IPS-NIHi7 (cell line): Measurements from ENCODE around the gene ERBB4.

ENCODE experiments used
- DNase-seq: peaks from one replicate; pipeline ENCODE4 v3.0.0; 2012; ENCODE audit warnings: mixed read lengths; ENCODE audit errors: extremely low spot score

ERBB4 gene

DNA sequence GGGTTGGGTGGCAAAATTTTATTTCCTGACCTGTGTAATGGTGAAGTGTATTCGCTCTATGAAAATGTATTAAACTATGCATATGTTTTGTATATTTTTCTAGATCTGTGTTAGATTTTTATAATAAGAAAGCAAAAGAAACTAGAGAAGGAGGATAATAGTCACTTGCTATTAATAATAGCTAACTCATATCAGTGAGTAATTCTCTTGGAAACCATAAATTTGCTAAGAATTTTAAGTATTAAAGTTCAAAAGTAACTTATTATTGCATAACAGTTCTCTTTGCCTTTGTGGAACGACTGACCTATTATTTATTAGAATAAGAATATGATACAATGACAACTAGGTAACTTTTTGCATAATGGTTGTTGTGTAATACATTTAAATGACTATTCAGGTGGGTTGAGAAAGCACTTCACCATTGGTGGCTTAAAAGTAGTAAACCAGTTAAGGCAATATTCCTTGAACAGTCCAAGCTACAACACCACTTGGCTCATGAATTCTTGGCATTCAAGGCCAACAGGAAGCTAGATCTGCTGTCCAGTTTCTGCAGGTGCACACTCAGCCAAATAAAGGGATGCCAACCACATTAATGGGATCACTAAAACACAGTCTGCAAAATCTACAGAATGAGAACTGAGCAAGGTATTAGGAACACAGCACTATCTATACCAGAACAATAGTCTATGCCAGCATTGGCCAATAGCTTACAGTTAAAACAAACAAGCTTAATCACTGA lies 1060.9 kb downstream of the ERBB4 start:
- no peak for DNase-seq

DNA sequence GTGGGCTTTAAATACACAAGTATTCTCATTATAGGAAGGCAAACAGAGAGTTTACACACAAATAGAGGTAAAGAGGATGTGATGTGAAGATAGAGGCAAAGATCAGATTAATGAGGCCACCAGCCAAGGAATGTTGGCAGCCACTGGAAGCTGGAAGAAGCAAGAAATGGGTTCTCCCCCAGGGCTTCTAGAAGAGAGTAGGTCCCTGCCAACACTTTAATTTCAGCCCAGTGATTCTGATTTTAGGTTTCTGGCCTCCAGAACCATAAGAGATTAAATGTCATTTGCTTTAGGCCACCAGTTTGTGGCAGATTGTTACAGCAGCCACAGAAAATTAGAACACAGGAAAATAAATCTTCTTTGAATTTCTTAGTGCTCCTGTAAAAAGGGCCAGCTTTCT lies 1065.5 kb downstream of the ERBB4 start:
- DNase-seq, result no peak

DNA sequence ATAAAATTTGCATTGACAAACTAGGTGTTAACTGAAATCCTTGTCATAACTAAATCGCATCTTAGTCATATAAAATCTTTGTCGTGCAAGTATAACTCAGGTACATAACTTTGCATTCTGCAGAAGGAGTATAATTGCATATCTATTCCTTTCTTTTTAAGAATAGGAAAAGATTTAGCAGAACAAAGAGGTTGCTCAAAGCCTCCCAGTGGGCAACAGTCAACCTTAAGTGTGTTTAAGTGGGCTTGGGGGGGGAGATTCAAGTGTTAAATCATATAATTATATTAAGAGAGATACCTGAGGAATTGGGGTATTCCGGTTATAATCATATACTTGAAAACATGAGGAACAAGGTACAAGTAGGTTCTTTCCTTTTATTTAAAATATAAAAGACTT lies 1068.9 kb downstream of the ERBB4 start:
- no peak for DNase-seq

DNA sequence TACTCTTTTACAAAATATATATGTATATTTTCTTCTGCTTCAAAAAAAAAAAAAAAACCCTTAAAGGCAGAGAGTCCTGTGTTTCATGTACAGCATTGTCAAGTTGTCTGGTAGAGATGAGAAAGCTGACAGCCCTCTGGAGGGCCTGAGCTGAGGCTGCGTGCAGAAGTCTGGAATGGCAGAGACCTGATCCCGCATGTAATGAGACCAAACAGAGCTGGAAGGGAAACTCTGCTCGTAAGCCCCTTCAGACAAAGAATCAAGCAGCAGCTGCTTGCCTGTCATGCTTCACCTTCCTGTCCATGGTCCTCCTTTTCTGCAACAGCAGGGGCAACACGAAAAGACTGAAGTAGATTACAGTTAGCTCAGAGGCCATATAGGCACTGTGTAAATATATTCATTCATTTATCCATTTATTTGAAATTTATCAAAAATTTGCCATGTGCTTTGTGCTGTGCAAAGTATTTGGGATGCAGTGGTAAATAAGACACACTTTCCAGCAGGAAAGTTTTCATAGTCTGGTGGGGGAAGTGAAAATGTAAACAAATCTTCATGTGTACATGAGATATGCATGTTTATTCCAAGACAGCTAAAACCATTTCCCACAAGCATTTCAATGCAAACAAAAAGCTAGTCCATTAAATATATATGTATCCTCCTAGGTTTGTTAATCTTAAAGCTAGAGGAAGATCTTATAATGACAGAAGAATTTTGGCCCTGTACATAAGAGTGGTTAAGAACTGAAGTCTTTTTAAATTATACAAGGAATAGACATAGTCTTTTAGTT lies 1069.5 kb downstream of the ERBB4 start:
- peak; percentile 23 for DNase-seq

DNA sequence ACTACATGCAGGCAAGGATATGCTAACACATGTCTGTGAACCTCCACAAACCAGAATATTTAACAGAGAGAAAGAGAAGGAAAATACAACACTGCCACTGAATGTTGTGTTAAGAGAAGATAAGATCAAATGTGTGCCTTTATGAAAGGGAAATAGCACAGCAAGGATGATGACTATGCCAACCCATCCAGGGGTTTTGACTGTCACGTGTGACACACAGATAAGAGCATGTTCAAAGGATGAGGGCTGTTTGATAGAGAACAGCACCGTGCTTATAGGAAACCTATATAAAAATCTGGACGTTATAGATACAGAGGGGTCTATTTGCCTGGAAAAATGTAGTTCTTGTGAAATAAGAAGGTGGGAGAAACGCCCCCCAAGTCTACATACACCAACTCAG lies 1070.4 kb downstream of the ERBB4 start:
- no peak for DNase-seq

DNA sequence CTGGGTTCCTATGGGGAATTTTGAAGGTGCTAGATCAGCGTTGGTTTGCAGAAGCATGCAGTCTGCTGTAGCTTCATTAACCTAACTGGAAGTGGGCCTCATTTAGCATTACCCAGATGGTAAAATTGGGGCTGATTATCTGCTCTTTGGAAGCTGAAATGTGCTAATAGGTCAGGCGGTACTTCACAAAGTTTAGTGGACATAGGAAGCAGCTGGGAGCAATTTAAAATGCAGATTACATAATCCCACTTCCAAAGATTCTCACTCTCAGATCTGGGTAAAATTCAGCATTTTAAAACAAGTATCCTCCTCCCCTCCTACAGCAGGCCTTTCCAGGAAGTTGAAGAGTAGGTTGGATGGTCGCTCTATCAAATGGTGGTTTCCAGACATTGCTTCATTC lies 1075.2 kb downstream of the ERBB4 start:
- no peak for DNase-seq

DNA sequence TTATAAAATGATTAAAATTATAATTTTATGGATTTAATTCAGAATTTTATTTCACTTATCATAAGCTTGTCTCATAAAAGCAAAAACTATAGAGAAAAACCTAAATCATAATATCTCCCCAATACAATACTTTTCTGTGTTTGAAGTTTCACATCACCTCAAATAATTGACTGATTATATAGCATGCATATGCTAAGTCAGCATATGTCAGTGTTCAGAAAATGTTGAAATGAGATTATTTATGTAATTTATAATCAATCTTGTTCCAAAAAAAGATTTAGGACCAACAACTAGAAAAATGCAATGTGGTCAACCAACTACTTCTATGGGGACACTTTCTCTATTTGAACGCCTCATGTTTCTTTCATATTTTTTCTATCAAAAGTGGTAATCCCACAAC lies 1079.6 kb downstream of the ERBB4 start:
- DNase-seq, result no peak

DNA sequence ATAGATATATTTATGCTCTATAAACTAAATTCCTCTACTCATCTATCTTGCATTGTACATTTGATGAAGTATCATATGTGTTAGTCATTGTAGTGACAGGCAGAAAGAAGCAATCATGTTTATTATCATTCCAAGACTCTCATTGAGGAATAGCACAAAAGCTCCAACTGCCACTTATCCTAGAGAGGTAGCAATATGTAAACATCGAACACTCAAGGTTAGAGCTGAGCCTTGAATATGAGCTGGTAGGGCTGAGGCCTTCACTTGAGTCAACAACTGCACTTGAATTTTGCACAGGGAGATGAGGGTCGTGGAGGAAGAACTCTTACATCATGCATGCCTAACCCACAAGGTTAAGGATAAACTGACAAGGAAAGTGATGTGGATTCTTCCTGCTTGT lies 1081.3 kb downstream of the ERBB4 start:
- DNase-seq, result no peak

DNA sequence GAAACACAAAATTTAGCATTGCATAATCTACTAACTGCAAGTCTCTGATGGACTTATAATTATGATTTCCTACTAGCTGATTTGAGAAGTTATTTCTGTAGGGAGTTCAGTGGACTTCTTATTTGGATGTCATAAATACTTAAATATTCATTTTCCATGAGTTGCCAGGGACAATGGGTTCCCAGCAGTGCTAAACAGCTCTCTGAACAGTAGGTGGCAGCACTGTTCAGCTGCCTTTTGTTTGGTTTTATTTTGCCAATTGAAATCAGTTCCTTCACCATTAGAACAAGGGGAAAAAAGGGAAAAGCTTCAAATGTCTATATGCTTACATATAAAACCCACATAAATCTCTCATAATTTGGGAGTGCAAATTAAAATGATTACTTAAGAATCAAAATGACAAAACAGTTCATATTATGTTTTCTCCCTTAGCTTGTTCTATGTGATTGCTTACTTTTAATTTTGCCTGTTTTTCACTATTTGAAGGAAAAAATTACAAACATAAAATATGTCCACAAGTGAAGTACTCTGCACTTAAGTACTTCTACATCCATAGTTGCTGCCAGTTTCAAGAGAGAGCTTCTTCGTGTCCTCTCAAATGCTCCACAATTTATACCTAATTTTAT lies 1083.3 kb downstream of the ERBB4 start:
- DNase-seq, result peak; percentile 56

DNA sequence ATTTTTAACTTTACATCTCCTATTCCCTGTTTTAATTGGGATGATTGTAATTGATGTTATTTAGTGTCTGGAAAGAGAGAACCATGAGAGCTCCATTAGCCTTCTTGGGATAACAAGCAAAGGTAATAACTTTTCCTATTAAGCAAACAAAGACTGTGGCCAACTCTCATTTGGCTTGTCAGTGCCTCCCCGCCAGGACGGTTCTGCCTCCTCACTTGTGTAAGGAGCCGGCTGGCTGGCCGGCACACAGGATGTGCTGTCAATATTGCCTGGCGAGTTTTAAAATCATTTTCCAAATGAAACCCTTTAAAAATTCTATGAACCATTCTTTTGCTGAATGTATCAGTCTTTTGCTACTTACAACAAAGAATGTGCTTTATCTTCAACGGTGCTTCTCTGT lies 1083.9 kb downstream of the ERBB4 start:
- no peak for DNase-seq

DNA sequence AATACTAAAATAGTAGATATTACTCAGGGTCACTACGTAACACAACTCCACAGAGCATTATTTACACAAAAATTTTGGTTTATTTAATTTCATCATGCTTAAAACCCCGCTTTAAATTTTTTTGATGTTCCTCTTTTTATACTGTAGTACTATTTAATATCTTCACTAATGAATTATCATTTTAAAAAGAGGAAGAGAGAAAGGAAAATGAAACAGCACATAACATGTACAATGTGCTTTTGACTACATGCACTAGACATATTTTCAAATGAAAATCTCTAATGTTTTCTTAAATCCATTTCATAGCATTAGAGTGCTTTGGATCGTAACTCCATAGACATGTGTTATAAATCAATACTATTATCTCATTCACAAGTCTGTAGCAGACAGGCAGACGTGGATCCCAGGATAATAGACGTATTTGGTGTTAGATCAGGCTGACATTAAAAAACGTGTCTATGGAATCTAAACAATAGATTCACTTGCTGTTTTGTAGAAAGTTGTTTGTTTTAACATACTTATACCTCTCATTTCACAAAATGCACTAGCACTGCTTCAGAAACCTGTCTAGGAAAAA lies 1085.2 kb downstream of the ERBB4 start:
- no peak for DNase-seq

DNA sequence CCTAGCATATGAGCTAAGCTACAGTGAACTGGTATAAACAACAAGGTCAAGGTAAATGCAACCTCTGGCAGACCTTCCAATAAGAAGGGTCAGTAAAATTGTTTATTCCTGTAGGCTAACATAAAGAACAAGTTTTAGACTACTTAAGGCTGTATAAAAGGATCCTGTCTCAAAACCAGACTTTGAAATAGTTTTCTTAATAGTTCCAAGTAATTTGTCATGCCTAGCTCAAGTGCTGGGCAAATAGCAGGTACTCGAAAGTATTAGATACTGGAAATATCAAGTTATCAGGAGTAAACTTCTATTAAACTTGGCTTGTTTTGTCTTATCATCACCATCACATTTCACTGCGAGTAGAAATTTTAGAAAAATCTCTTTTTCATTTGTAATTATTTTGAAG lies 1087.0 kb downstream of the ERBB4 start:
- DNase-seq, result no peak

DNA sequence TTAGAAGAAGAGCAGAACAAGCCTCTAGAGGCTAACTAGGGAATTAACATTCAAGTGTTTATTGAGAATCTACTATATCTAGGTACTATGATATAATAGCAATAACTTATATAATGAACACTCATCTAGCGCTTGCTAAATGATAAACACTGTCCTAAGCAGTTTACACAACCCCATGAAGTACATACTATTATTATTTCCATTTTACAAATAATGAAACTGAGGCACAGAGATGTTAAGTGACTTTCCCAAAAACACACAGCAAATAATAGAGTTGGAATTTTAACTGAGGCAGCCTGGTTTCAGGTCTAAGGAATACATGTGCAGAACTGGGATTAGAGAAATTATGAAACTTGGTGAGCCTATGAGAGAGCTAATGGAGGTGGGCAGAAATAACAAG lies 1088.8 kb downstream of the ERBB4 start:
- DNase-seq, result no peak

DNA sequence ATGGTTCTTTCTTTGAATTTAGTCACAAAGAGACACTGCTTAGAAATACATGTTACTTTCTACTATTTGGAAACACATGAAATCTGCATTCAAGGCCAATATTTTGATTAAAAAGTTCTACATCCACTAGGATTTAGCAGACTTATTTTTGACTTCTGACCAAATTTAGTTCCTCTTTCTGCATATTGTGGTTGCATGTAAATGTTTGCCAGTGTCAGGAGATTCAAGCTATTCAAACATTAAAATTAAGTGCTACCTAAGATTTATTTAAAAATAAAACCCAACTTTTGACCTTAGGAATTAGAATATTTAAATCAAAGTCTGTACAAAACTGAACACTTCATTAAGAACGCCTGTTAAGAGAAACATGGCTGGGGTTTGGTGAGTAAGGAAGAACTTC lies 1091.1 kb downstream of the ERBB4 start:
- no peak for DNase-seq

DNA sequence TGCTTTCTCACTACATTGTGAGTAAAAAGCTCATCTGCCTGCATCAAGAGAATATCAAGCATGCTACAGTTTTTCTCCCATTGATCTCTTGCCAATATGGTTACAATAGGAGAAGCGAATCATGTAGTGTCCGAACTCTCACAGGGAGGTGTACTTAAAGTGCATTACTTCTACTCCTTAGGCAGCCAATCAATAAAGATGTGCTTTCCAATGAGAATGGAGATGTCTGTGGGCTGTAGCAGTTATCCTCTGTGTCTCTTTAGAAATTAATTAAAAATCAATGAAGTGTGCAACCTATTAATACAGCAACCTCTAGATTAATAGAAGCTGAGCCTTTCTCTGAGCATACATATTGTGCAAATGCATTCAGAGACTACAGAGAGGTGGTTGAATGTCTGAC lies 1098.5 kb downstream of the ERBB4 start:
- DNase-seq, result no peak

DNA sequence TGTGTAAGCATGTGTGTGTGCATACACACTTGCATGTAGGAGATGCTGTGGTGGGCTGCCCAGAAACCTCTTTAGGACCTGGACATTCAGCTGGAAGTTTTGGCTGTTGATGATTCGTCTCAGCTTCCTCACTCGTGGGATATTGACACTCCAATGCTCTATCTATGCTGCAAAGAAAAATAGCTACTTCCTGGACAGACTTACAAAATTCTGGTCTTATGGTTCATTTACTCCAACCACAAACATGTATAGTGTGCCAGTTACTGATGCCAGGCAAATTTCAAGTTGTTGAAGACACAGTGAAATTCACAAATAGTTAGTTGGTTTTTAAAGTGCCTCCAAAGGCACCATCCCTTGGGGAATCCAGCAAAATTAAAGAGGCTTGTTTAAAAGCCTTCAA lies 1099.6 kb downstream of the ERBB4 start:
- no peak for DNase-seq

DNA sequence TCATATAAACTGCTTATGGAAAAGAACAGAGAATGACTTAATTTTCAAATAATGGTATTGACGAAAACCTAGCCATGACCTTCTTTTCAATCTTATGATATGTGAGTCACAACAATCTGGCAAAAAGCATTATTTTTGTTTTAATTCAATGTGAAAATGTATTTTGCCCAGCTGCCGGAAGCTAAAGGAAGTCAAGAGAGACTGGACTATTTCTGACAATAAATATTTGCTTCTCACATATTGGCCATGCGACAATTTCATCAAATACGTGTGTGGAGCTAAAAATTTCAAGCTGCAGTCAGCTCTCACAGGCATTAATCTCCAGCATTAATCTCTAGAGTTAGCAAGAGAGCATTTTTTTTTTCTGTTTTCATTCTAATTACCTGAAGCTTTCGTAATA lies 1101.2 kb downstream of the ERBB4 start:
- no peak for DNase-seq

DNA sequence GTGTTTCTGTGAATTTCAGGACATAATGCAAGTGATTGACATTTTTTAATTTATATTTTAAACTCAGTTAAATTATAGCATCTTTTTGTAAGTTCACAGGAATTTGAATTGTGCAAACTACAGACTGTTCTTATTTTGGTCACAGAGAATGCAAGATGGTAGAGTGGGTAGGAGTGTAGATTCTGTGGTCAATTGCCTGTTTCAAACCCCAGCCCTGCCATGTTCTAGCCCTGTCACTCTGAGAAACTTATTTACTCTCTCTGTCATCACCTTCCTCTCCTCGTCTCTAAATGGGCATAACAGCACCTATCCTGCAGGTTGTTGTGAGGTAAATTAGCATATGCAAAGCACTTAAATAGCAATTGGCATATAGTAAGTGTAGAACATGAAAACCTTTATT lies 1102.4 kb downstream of the ERBB4 start:
- peak; percentile 10 for DNase-seq

DNA sequence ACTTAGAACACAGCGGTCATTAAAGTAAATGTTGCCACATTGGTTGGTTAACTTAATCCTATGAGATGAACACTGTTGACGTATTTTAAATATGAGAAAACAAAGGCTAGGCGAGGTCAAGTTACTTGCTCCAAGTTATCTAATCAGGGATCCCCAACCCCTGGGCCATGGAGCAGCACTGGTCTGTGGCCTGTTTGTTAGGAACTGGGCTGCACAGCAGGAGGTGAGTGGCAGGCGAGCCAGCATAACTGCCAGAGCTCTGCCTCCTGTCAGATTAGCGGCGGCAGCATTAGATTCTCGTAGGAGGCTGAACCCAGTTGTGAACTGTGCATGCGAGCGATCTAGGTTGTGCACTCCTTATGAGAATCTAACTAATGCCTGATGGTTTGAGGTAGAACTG lies 1103.3 kb downstream of the ERBB4 start:
- peak; percentile 14 for DNase-seq

DNA sequence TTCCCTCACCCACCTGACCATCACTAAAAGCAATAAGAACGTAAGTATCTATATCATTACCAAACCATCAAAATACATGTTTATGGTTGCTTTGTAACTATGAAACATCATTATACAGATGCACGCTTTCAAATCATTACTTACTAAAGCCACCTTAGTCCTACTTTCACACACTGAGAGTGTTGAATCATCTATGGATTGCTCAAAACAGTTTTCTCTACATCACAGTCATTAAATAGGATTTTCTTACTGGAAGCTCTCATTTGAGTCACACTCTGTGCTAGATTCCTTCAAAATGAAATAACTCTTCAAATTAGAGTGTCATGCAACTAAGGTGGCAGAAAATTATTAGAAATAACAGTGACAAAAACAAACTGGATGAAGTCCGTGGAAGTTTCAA lies 1103.8 kb downstream of the ERBB4 start:
- DNase-seq, result no peak

DNA sequence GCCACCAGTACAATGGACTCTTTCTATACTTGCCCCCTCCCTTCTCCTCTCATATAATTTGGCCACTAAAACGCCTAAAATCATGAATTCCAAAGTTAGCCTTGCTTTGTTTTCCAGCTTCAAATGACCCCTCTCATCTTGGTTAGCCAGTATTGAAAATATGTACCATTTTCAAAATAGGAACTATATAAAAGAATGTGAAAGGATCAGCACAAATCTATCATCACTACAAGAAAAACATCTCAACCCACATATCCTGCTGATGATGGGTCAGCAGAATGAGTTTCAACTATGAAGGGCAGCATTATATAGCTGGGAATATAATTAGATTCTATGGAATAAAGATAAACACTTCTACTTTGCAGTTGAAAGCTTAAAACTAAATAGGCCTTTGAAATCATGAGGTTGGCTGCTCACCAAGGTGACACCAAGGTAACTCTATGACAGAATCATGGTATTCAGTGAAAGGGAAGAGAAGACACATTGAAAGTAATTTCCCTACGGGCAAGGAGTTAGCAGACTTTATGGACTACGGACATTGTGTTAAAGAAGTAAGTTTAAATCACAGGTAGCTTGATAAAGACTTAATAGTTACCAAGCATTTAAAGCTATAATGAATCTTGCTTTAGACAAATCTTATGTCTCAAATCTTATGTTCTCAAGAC lies 1109.2 kb downstream of the ERBB4 start:
- DNase-seq, result no peak

DNA sequence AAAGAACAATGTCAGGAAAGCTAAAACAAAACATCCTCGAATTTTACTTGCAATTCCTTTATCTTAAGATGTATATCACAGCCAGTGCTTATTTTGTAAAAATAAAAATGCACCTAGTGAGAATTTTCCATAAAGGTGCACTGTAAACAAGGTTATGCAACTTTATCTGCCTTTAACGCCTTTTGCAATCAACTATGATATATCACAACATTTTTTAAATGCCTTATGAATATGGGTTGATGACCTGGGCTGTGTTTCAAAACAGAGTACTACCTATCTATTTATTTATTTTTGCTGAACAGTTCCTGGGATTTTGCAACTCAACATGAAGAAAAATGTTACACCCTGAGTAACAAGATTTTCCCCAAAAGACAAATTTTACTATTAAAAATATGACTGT lies 1112.4 kb downstream of the ERBB4 start:
- no peak for DNase-seq
